ENCODE measurements around the gene DMC1. TPM values are rescaled to one million over a fixed set of nuclear protein-coding genes. Genes with fewer than 3 reads are reported as not detected.

DMC1 gene
- total RNA-seq, 1 donor from 2014 or later = 2.2 TPM

- DNase-seq (ENCODE audit: low spot score) = no peak
Observed at GRCh38 chr22:38469306-38469781, 100.6 kb downstream of the DMC1 start.

Other genes with a start within 250 kb of the DMC1 start
- not detected for gene KCNJ4, start 115.0 kb downstream of the DMC1 start, total RNA-seq
- gene KDELR3, start 102.1 kb downstream of the DMC1 start, total RNA-seq = 7.5 TPM
- 593 TPM for gene DDX17, start 63.9 kb downstream of the DMC1 start, total RNA-seq
- 6.1 TPM for gene FAM227A, start 86.2 kb upstream of the DMC1 start, total RNA-seq
- 47.0 TPM for gene CBY1, start 86.5 kb upstream of the DMC1 start, total RNA-seq
- 76.8 TPM for gene TOMM22, start 111.8 kb upstream of the DMC1 start, total RNA-seq
- gene JOSD1, start 130.8 kb upstream of the DMC1 start, total RNA-seq = 39.7 TPM
- gene GTPBP1, start 135.8 kb upstream of the DMC1 start, total RNA-seq = 72.0 TPM
- 186 TPM for gene SUN2, start 185.8 kb upstream of the DMC1 start, total RNA-seq
- gene DNAL4, start 224.0 kb upstream of the DMC1 start, total RNA-seq = 27.3 TPM